Measurements from ENCODE around the gene COL27A1.

- no peak for TF ChIP-seq CTCF (IDR thresholded peaks at IDR 0.05; ENCODE audit: low read depth, low read length)
- no peak for TF ChIP-seq POLR2A (IDR thresholded peaks at IDR 0.05; ENCODE audit: extremely low read depth, insufficient read length)
These were observed 190.8 kb downstream of the COL27A1 start for GRCh38 chr9:114346146-114346545.

Measured in NB4 (cell line).